ENCODE results near the gene DRD5.
"Not testable (repeated sequence)": the region's sequence is repeated elsewhere in the genome, so short reads cannot be mapped to it uniquely, and the experiment has no call there.

The DRD5 gene

GRCh38 chr4:9781343-9782135 is at the start of gene DRD5:
Gene DRD5 (plus strand): TSS chr4:9781634. CDS start chr4:9782030, 396 bp downstream.
- no peak for DNase-seq (ENCODE audit: low read depth in 2 of 2)

DNA sequence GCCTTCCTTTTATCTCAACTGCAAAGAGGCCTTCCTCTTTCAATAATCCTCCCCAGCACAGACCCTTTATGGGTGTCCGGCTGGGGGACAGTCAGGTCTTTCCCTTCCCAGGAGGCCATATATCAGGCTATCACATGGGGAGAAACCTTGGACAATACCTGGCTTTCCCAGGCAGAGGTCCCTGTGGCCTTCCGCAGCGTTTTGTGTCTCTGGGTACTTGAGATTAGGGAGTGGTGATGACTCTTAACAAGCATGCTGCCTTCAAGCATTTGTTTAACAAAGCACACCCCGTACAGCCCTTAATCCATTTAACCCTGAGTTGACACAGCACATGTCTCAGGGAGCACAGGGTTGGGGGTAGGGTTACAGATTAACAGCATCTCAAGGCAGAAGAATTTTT is 49.2 kb upstream of the DRD5 start:
- not testable (repeated sequence) for DNase-seq (ENCODE audit: low read depth in 2 of 2)

GRCh38 chr4:9735515-9735914 is 45.9 kb upstream of the DRD5 start:
- DNase-seq (ENCODE audit: low read depth in 2 of 2): no peak

DNA sequence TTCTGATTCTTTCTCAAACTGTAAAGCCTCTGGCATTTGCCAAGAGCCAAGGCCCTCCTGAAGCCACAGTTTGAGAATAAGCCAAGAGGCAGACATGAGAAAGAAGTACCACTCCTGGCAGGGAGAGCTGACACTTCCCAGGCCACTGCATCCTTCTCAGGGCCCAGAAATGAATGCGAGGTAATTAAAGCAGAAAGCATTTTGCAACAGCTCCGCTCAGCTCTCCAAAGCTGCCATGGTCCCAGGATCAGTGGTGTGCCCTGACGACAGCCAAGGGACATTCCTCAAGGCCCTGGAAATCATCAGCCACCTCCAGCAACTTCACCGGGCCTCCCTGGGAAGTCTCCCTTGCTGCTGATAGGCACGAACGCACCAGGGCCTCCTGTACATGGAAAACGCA is 44.2 kb upstream of the DRD5 start:
- DNase-seq (ENCODE audit: low read depth in 2 of 2): not testable (repeated sequence)

DNA sequence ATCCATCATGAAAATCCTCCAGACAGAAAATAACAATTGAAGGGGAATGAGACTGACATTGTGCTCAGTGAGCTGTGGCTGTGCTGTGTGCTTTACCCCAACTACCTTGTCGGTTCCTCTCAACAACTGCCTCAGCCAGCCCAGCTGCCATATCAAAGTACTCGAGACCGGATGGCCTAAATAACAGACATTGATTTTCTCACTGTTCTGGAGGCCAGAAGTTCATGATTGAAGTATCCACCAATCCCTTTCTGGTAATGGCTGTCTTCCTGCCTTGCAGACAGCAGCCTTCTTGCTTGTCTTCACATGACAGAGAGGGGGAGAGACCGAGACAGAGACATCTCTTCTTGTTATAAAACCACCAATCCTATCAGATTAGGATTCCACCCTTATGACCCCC is 37.6 kb upstream of the DRD5 start:
- not testable (repeated sequence) for DNase-seq (ENCODE audit: low read depth in 2 of 2)

GRCh38 chr4:9745782-9746181 is 35.7 kb upstream of the DRD5 start:
- no peak for DNase-seq (ENCODE audit: low read depth in 2 of 2)

DNA sequence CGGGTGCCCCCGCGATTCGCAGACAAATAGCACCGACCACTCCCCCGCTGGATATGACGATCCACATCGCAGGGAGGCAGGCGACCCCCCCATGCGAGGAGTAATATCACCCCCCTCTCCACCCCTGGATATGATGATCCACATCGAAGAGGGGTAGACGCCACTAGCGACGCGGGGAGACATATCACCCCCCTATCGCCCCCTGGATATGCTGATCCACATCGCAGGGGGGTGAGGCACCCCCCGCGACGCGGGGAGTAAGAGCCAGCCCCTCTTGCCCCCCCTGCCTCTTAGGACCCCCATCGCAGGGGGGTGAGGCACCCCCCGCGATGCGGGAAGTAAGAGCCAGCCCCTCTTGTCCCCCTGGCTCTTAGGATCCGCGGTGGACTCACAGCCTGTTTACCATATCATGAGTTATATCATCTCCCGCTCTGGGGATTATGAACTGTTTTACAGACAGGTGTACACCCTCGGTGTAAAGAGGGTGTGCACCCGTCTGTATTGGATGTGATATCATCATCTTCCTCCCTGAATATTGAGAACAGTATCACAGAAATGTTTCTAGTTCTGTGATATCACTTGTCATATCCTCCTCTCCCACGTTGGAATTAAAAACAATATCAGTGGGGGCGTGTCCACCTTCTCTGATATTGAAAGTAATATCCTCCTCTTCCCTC is 22.7 kb upstream of the DRD5 start:
- no peak for DNase-seq (ENCODE audit: low read depth in 2 of 2)

DNA sequence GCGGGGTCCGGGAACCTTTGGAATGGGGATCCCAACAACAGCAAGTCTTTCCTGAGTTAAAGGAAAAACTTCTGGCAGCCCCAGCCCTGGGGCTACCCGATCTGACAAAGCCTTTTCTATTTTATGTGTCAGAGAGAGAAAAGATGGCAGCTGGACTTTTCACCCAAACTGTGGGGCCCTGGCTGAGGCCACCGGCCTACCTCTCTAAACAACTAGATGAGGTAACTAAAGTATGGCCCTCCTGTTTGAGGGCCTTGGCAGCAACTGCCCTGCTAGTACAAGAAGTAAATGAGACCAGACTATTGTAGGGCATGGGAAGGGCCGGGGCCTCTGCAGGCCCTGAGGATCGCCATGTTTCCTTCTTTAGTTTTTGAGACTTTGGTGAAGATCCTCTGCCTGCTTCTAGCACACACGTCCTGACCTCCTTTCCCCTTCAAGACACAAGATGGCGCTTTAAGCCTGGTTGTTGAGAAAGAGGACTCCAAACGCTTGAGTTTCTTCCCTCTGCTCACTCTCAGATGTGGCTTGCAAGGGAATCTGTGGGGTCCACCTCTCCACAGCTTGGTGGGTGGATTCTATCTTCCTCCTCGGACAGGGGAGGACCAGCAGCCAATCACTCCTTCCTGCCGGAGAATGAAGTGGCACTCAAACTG is 18.5 kb upstream of the DRD5 start:
- no peak for DNase-seq (ENCODE audit: low read depth in 2 of 2)

DNA sequence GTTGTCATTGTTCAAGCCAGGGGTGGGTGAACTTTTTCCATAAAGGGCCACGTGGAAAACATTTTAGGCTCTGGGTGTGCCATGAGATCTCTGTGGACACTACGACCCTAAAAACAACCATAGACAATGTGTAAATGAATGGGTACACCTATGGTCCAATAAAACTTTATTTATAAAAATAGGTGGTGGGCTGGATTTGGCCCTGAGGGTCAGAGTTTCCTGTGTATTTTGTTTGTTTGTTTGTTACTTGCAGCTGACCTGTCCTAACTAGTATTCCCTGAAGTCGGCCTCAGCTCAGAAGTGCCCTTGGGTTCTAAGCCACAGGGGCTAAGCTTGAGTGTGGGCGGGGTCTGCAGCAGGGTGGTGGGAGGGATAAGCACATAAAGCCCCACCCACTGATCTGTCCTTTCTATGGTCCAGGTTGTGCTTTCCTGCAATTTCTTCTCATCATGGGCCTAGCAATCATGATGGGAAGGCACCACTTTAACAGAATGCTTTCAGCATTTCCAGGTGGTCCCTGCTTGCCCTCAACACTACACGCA is 17.2 kb upstream of the DRD5 start:
- no peak for DNase-seq (ENCODE audit: low read depth in 2 of 2)

- no peak for DNase-seq (ENCODE audit: low read depth in 2 of 2)
Measured at GRCh38 chr4:9765091-9765490, 16.3 kb upstream of the DRD5 start.

- no peak for DNase-seq (ENCODE audit: low read depth in 2 of 2)
Measured at GRCh38 chr4:9769321-9769720, 12.1 kb upstream of the DRD5 start.

DNA sequence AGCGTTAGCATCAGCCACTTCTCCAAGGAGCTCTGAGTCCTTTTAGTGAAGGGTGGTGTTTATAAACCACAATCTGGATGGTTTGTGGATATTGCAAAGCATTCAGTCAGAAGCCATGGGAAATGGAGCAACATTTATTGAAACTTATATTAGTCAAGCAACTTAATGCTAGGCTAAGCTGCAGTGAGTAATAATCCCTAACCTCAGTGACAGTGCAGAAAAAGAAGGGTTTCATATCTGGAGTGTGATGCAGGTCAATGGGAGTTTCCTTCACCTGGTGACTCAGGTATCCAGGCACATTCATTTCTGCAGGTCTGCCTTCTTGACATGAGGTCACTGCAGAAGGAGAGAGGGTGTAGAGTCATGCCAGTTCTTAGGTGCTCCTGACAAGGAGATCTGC is 10.4 kb upstream of the DRD5 start:
- DNase-seq (ENCODE audit: low read depth in 2 of 2): no peak

GRCh38 chr4:9773471-9773870 is 8.0 kb upstream of the DRD5 start:
- DNase-seq (ENCODE audit: low read depth in 2 of 2): no peak

GRCh38 chr4:9782136-9782436 is 652 bp downstream of the DRD5 start:
- DNase-seq (ENCODE audit: low read depth in 2 of 2): no peak

DNA sequence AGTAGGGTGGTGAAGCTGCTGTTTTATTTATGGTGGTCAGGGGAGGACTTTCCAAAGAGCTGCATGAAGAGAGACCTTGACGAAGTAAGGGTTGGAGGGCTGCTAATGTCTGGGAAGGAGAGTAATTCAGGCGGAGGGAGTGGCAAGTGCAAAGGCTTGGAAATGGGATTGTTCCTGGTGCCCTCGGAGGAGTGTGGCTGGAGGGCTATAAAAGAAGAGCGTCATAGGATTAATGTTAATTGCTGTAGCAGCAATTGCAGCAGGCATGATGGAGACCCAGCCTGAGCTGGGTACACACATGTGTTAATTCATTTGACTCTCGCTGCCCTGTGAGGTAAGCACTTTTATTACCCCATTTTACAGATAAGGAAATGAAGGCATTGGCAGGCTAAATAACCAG is 4.5 kb downstream of the DRD5 start:
- not testable (repeated sequence) for DNase-seq (ENCODE audit: low read depth in 2 of 2)

DNA sequence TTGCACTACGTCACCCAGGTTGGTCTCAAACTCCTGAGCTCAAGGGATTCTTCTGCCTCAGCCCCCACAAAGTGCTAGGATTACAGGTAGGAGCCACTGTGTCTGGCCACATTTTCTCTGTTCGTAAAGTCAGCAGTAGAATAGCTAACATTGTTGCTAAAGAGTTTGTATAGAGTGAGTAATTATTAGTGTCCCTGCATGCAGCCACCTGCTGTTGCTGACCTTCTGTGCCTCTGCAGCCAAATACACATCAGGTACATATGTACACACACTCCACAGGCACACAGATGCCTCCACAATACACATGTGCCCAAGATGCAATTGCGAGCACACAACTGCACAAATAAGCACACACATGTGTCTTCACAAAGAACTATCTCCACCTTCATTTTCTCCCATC is 10.9 kb downstream of the DRD5 start:
- no peak for DNase-seq (ENCODE audit: low read depth in 2 of 2)

DNA sequence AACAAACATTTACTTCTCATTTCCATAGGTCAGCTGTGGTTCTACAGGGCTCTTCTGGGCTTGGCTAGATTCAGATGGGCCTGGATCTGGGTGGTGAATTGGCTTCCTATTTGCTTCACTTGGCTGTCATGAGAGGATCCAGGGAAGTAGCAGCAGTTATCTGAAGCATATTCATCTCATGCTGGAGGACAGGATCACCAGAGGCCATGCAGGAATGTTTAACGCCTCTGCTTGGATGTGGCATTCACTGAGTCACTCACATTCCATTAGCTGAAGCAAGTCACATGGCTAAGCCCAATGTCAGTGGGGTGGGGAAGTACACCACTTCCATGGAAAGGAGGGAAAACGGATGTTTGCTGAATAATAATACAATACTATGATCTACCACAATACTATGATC is 15.2 kb downstream of the DRD5 start:
- not testable (repeated sequence) for DNase-seq (ENCODE audit: low read depth in 2 of 2)

DNA sequence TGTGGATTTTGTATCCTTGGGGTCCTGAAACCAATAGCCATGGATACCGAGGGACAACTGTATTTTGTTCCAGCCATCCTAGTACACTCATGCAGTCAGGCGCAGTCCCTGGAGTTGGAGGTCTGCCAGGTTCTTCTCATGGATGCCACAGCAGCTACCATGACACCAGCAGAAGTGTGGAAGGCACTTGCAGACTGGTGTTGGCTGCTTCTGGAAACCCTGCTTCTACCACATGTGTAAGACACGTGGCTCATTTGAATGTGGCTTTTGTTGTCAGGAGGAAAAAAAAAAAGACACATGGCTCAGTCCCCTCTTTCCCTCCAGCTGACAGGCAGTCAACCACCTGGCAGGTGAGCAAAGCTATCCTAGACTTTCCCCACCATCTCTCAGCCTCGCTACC is 19.4 kb downstream of the DRD5 start:
- no peak for DNase-seq (ENCODE audit: low read depth in 2 of 2)

DNA sequence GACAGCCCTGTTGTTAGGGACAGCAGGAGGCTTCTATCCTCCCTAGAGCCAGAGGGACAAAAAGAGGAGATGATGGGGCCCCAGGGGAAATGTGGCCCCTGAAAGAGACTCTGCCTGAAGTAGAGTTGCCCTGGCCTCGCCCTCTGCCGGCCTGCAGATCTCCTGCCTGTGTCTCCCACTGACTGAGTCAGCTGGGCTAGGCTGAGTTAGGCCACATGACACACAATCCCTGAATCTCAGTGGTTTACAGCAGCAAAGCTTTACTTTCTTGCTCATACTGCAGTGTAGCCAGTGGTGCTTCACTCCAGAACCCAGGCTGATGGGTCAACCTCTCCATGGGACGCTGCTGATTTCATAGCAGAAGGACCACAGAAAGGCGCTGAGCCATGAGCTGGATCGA is 23.5 kb downstream of the DRD5 start:
- DNase-seq (ENCODE audit: low read depth in 2 of 2): no peak

- DNase-seq (ENCODE audit: low read depth in 2 of 2): no peak
Measured at GRCh38 chr4:9808077-9808476, 26.6 kb downstream of the DRD5 start.

GRCh38 chr4:9811806-9812205 is 30.4 kb downstream of the DRD5 start:
- DNase-seq (ENCODE audit: low read depth in 2 of 2): no peak

GRCh38 chr4:9812501-9813340 is 31.3 kb downstream of the DRD5 start:
- DNase-seq (ENCODE audit: low read depth in 2 of 2): no peak
